HG03280 (cell line): ENCODE results near the gene DMAC1.

Source experiments
- ATAC-seq: cut with Tn5 transposase; IDR thresholded peaks from one replicate; pipeline ENCODE4 v1.9.1; 2021; ENCODE audit warnings: mild to moderate bottlenecking, moderate library complexity; ENCODE audit not compliant: unreplicated experiment

The DMAC1 gene

GRCh38 chr9:7783635-7784063, 15.9 kb downstream of the DMAC1 start:
- no peak for ATAC-seq

DNA sequence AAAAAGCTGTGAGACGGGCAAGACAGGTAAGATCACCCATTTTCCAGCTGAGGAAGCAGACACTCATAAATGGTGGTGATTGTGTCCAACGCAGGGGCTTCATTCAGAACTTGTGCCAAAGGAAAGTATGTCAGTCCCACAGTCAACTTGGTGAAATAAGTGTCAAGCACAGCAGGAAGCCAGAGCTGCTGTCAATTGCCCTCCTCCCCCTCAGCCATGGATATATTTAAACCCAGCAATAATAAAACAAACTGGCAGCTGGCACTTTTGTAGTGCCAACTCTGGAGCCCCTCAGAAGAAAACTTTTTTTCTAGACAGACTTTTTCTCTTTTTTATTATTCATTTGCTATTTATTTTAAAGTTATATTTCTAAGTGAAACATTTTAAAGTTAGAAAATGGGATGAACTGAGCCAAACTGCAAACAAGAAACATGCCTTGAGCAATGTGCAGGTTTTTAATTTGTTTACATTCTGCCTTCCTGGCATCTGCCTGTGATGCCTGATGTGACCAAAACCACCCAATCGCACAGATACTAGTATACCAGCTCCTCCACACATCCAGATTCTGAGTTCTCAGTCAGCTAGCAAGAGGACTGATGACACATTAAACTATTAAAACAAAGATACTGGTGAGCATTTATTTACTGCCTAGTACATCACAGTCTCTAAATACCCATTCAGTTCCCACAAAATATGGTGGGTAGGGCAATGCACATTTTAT, 17.0 kb downstream of the DMAC1 start:
- no peak for ATAC-seq

GRCh38 chr9:7780261-7780988, 19.2 kb downstream of the DMAC1 start:
- no peak for ATAC-seq

GRCh38 chr9:7778851-7779600, 20.6 kb downstream of the DMAC1 start:
- ATAC-seq, result no peak

DNA sequence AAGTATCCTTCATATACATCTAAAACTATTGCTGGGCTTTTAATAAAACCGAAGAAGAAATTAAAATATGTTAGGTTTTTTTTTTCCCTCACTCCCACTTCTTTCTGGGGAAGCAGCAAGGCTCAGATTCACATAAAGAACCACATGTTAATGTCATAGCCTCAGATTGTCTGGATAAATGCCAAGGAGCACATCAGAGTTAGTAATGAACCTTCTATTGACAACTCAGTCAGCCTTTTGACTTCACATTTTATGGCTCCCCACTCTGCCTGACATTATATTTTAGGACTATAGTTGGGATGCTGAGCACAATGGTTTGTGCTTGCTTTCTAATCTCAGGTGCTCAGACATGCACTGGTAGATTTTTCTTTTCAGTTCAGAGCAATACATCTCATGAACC, 21.8 kb downstream of the DMAC1 start:
- no peak for ATAC-seq

GRCh38 chr9:7770111-7770510, 29.5 kb downstream of the DMAC1 start:
- no peak for ATAC-seq

GRCh38 chr9:7762600-7762999, 37.0 kb downstream of the DMAC1 start:
- ATAC-seq, result no peak

GRCh38 chr9:7760014-7760415, 39.6 kb downstream of the DMAC1 start:
- ATAC-seq, result no peak

DNA sequence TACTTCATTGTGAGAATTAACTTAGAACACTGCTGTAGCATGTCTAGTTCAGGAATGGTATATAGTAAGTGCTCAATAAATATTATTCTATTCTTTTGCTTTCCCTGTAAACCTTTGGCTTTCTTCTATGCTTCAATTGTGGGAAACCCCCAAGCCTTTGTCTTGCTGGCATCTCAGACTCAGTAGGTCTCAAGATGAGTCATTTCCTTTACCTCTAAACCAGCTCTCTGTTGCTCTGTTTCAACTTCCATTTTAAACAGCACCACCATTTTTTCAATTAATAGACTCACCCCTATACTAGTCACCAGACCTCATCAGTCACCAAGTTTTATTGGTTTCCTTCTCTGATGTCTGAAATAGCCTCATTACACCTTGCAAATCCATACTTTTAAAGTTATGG, 43.5 kb downstream of the DMAC1 start:
- ATAC-seq, result peak; percentile 91

GRCh38 chr9:7752481-7752880, 47.1 kb downstream of the DMAC1 start:
- no peak for ATAC-seq
